ENCODE measurements around the gene PPP2R2D. TPM values are rescaled to one million over a fixed set of nuclear protein-coding genes. Genes with fewer than 3 reads are reported as not detected.

The PPP2R2D gene
- total RNA-seq, 2 donors from 2014 or later = 43.1 to 52.4 TPM

DNA sequence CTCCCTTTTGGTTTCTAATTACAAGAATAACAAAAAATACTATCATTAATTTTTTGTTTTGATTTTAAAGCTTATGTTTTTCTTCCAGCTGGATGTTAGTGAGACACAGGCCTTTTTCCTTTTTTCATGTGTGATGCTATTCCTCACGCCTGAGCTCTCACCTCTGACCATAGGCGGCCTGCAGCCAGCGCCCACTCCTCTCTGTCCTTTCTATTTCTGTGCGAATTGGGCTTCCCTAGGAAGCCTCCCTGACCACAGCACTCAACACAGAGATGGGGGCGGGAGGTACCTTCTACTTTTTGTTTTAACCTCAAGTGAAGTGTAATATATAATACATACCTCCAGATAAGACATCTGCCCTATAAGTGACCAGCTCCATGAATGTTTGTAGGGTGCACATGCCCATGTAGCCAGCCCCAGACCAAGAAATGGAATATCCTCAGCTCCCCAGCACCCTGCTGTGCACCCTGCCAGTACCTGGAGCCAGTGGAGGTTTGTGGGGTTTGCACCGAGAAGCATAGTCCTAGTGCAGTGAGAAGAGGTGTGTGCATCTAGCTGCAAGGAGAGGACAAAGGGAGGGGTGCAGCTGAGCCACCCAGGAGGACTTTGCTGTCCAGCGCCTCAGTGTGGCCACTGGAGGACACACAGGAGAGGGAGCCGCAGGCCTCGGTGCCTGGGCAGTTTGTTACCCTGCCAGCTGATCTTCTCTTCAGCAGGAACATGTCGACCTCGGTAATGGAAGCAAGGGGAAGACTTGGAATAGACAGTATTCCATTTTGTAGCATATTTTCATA, 42.4 kb downstream of the PPP2R2D start:
- WGBS, 2 donors = 47 to 71% methylated on average over 9 to 11 of the region's 11 CpGs
- peaks cover 0 to 16% of the 10 kb centered on the region in 2 donors for H3K36me3 ChIP-seq (replicated peaks in 1 of 2; ENCODE audit: insufficient read depth in 1 of 2, low read depth in 2 of 2)
- ATAC-seq (peak; percentile 83), DNase-seq (peak; percentile 70 to 80 (median 74))
- peaks cover 63% of the 10 kb centered on the region for H3K4me1 ChIP-seq
- no peaks in the 10 kb centered on the region for H3K27me3 ChIP-seq
- TF ChIP-seq, protein P1, sequence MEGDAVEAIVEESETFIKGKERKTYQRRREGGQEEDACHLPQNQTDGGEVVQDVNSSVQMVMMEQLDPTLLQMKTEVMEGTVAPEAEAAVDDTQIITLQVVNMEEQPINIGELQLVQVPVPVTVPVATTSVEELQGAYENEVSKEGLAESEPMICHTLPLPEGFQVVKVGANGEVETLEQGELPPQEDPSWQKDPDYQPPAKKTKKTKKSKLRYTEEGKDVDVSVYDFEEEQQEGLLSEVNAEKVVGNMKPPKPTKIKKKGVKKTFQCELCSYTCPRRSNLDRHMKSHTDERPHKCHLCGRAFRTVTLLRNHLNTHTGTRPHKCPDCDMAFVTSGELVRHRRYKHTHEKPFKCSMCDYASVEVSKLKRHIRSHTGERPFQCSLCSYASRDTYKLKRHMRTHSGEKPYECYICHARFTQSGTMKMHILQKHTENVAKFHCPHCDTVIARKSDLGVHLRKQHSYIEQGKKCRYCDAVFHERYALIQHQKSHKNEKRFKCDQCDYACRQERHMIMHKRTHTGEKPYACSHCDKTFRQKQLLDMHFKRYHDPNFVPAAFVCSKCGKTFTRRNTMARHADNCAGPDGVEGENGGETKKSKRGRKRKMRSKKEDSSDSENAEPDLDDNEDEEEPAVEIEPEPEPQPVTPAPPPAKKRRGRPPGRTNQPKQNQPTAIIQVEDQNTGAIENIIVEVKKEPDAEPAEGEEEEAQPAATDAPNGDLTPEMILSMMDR (IDR thresholded peaks at IDR 0.05) = peak; percentile 20 to 69 (median 53)
- TF ChIP-seq POLR2A (IDR thresholded peaks at IDR 0.05) = no peak
- no peak overlapping the region for H3K4me3 ChIP-seq
- H3K9me3 ChIP-seq = no peaks in the 10 kb centered on the region
- intact Hi-C loops (cut with DNase I) = no loop called here
- H3K27ac ChIP-seq = peak overlapping the region in 1 of 4 donors; percentile 7

DNA sequence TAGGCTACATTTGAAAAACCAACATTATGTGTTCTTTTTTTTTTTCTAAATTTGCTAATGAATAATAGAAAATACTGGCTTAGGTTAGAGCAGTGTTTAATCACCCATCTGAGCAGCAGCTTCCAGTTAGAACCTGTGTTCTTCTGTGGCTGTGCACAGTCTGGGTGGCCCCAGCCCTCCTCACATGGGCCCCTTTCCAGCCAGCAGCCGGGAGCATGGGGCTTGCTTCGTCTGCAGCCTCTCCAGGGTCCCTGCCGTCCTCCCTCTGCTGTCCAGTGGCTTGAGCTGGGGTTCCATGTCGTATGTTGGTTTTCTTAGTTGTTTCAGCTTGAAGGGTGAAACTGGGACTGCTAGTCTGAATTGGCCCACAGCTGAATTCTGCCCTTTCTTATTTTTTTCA, 43.6 kb downstream of the PPP2R2D start:
- ATAC-seq = no peak
- peaks cover 72% of the 10 kb centered on the region for H3K4me1 ChIP-seq
- peaks cover 0 to 14% of the 10 kb centered on the region in 2 donors for H3K36me3 ChIP-seq (replicated peaks in 1 of 2; ENCODE audit: insufficient read depth in 1 of 2, low read depth in 2 of 2)
- intact Hi-C loops (cut with DNase I) = no loop called here
- peak overlapping the region in 3 of 4 donors; percentile 50 to 90 (median 86) for H3K27ac ChIP-seq
- no peak for TF ChIP-seq POLR2A (IDR thresholded peaks at IDR 0.05)
- TF ChIP-seq, protein P1 (IDR thresholded peaks at IDR 0.05) = no peak
- DNase-seq = peak in 1 of 4 donors; percentile 16
- 39 to 53% methylated on average over 4 of the region's 4 CpGs for WGBS, 2 donors
- no peaks in the 10 kb centered on the region for H3K9me3 ChIP-seq
- H3K27me3 ChIP-seq = no peaks in the 10 kb centered on the region
- H3K4me3 ChIP-seq = no peak overlapping the region

DNA sequence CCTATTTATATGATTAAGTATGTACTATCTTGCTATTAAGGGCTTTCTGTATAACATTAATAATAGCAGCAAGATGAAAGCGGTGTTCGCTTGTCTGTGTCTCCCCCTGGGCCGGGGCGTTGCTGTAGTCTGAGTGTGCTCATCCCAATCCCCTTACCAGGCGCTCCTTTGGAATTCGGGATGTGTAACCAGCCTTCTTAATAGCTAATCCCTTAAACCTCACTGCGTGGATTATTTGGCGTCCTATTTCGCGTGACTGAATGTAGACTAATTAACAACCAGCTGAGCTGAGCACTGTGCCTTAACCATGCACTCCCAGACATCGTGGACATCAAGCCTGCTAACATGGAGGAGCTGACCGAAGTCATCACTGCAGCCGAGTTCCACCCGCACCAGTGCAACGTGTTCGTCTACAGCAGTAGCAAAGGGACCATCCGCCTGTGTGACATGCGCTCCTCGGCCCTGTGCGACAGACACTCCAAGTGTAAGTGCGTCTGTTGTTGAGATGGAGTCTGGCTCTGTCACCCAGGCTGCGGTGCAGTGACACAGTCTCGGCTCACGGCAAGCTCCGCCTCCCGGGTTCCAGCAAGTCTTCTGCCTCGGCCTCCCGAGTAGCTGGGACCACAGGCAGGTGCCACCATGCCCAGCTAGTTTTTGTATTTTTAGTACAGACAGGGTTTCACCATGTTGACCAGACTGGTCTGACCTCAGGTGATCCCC, 44.3 kb downstream of the PPP2R2D start:
- H3K36me3 ChIP-seq (replicated peaks in 1 of 2; ENCODE audit: insufficient read depth in 1 of 2, low read depth in 2 of 2) = peaks cover 0 to 14% of the 10 kb centered on the region in 2 donors
- WGBS, 2 donors = 73 to 80% methylated on average over 17 to 25 of the region's 28 CpGs
- TF ChIP-seq POLR2A (IDR thresholded peaks at IDR 0.05) = no peak
- TF ChIP-seq, protein P1 (IDR thresholded peaks at IDR 0.05) = no peak
- DNase-seq = peak in 2 of 4 donors; percentile 2 to 15
- intact Hi-C loops (cut with DNase I) = no loop called here
- no peaks in the 10 kb centered on the region for H3K9me3 ChIP-seq
- H3K27ac ChIP-seq = peak overlapping the region in 3 of 4 donors; percentile 86 to 96 (median 90)
- H3K4me3 ChIP-seq = no peak overlapping the region
- H3K27me3 ChIP-seq = no peaks in the 10 kb centered on the region
- peaks cover 75% of the 10 kb centered on the region for H3K4me1 ChIP-seq
- no peak for ATAC-seq

DNA sequence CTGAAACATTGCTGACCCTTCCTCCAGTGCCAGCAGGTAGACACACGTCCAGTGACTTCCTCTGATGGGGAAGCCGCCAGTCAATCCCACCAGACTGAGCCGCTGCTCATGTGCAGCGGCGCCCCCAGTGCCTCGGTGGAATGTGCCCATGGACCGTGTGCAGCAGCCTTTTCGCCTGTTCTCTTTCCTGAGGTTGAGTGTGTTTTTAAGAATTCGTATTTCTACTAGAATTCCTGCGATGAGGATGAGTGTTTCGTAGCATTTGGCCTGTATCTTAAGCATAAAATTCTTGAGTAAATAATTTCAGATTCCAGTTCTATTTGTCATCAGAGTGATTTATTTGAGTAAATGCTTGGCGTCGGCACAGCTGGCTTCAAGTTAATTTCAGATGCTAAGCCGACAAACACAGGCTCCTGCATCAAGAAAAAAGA, 45.5 kb downstream of the PPP2R2D start:
- Histone ChIP-seq H3K4me1 (peaks cover 78% of the 10 kb centered on the region), H3K4me3 (no peak overlapping the region), H3K9me3 (no peaks in the 10 kb centered on the region), H3K36me3 (replicated peaks in 1 of 2; ENCODE audit: insufficient read depth in 1 of 2, low read depth in 2 of 2) (peaks cover 0 to 15% of the 10 kb centered on the region in 2 donors), H3K27me3 (no peaks in the 10 kb centered on the region), H3K27ac (peak overlapping the region; percentile 40 to 96 (median 88))
- peak; percentile 66 to 82 (median 77) for DNase-seq
- intact Hi-C loops (cut with DNase I) = no loop called here
- TF ChIP-seq POLR2A (IDR thresholded peaks at IDR 0.05) = no peak
- TF ChIP-seq, protein P1 (IDR thresholded peaks at IDR 0.05) = no peak
- ATAC-seq = no peak
- WGBS, 2 donors = 57 to 60% methylated on average over 14 of the region's 14 CpGs

All from body of pancreas (tissue), 4 donors.